H1 (cell line): Measurements from ENCODE around the gene SIK3.

ENCODE experiments used
- CREB1 ChIP-seq: IDR thresholded peaks from 2 replicates; pipeline ENCODE4 v1.6.1; 2012; ENCODE audit warnings: inconsistent platforms
- EZH2 ChIP-seq: fragments of 200-600 bp; sonication (generic); IDR thresholded peaks from 2 replicates; pipeline ENCODE4 v1.7.1; 2012; ENCODE audit warnings: low read depth, mild to moderate bottlenecking, moderate library complexity, low read length, inconsistent platforms; ENCODE audit not compliant: severe bottlenecking
- PHF8 ChIP-seq: fragments of 200-600 bp; sonication (generic); conservative IDR thresholded peaks from 2 replicates; pipeline ENCODE4 v1.7.1; 2012; ENCODE audit warnings: low read depth, mild to moderate bottlenecking, inconsistent platforms, low read length, moderate library complexity
- RBBP5 ChIP-seq: IDR thresholded peaks from 2 replicates; pipeline ENCODE4 v1.7.1; 2012; ENCODE audit warnings: low read depth, mild to moderate bottlenecking, inconsistent platforms, low read length, moderate library complexity, borderline replicate concordance
- SUZ12 ChIP-seq: fragments of 200-600 bp; sonication (generic); IDR thresholded peaks from 2 replicates; pipeline ENCODE4 v1.6.1; 2012; ENCODE audit warnings: mild to moderate bottlenecking, inconsistent platforms, low read length, moderate library complexity, mixed read lengths

DNA sequence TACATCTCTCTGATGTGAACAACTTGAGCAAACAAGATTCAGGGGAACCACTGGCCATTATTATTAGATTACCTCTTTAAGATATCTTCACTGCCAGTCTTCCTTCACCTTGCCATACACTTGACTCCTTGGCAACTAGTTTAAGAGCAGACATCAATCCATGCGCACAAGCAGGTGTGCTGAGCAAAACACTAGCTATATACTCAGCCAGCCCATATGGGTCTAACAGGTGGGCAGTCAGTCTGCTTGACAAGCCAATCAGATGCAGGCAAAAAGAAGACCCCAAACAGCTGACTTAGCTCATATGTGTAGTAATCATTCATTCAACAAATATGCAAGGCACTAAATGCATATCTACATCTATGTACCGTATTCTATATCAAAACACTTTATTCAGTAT lies 101.2 kb downstream of the SIK3 start:
- no peak for TF ChIP-seq PHF8
- no peak for TF ChIP-seq EZH2
- no peak for TF ChIP-seq CREB1
- no peak for TF ChIP-seq RBBP5
- no peak for TF ChIP-seq SUZ12
